Lung (tissue), 12 donors: Measurements from ENCODE around the gene FZR1. TPM values are rescaled to one million over a fixed set of nuclear protein-coding genes. Genes with fewer than 3 reads are reported as not detected.

Experiments used
- ATAC-seq: fragments of 200-7000 bp; cut with Tn5 transposase; one replicate; pipeline ENCODE4 v1.9.1; 2020; ENCODE audit warnings: moderate number of reproducible peaks; ENCODE audit not compliant: insufficient read depth, low FRiP score
- DNase-seq, 3 donors: peaks; one replicate each; pipeline ENCODE4 v3.0.0-alpha.2; 2013 to 2017
- H3K27ac ChIP-seq, 2 donors: one replicate each; pipeline ENCODE4 v1.5.1; 2013; ENCODE audit warnings: mild to moderate bottlenecking in 2 of 2, moderate library complexity in 2 of 2, control low read depth in 1 of 2, inconsistent platforms in 1 of 2, low read depth in 1 of 2, low read length in 1 of 2
- H3K27me3 ChIP-seq, 3 donors: one replicate each; pipeline ENCODE4 v1.5.1; 2013; ENCODE audit warnings: low read length in 2 of 3; ENCODE audit not compliant: control insufficient read depth in 3 of 3, insufficient read depth in 3 of 3
- H3K36me3 ChIP-seq, 4 donors: one replicate each; pipeline ENCODE4 v1.5.1; 2013; ENCODE audit warnings: low read length in 4 of 4, mild to moderate bottlenecking in 1 of 4, moderate library complexity in 1 of 4; ENCODE audit not compliant: control insufficient read depth in 4 of 4, insufficient read depth in 4 of 4
- H3K4me1 ChIP-seq, 5 donors: one replicate each; pipeline ENCODE4 v1.5.1; 2013; ENCODE audit warnings: low read length in 5 of 5, mild to moderate bottlenecking in 2 of 5, moderate library complexity in 1 of 5; ENCODE audit not compliant: control insufficient read depth in 5 of 5, insufficient read depth in 5 of 5
- H3K4me3 ChIP-seq: one replicate; pipeline ENCODE4 v1.5.1; 2013; ENCODE audit warnings: mild to moderate bottlenecking, control low read depth, moderate library complexity
- H3K9ac ChIP-seq, 2 donors: one replicate each; pipeline ENCODE4 v1.5.1; 2013; ENCODE audit warnings: low read length in 2 of 2, control low read depth in 1 of 2; ENCODE audit not compliant: insufficient read depth in 1 of 2
- H3K9me3 ChIP-seq, 4 donors: one replicate each; pipeline ENCODE4 v1.5.1; 2013; ENCODE audit warnings: low read length in 3 of 4, mild to moderate bottlenecking in 1 of 4, moderate library complexity in 1 of 4; ENCODE audit not compliant: control insufficient read depth in 4 of 4, insufficient read depth in 3 of 4
- CTCF ChIP-seq: IDR thresholded peaks from 2 replicates; pipeline ENCODE4 v1.5.1; 2012; ENCODE audit warnings: mild to moderate bottlenecking; ENCODE audit errors: control extremely low read depth, extremely low read depth
- WGBS, 2 donors: extraction: QIAGEN DNeasy Blood & Tissue Kit; methylation state at CpG; one replicate each; pipeline ENCODE4 v1.1.7; 2013; 5-methylcytosine and 5-hydroxymethylcytosine counted together
- polyA plus RNA-seq, 2 donors: library from polyadenylated mRNA; stranded (reverse); fragments of 200-250 nt; gene quantifications; one replicate each; pipeline ENCODE4 v1.2.1, GENCODE V29; 2013
- total RNA-seq, 2 donors: library from RNA; depleted of rRNA in 1 of 2; stranded (reverse); fragments of >200 nt in 1 of 2; gene quantifications; one replicate each; pipeline ENCODE4 v1.2.1, GENCODE V29; 2014 to 2021
- donor health status: control.
- donor health status: control.
- donor health status: Bipolar disorder and iron deficiency.
- donor health status: healthy.
- donor health status: DM: yes; HTN: yes; CAD: no.

Gene FZR1
- total and polyA plus RNA-seq, 4 donors = 20.0 to 45.8 (median 28.3) TPM

DNA sequence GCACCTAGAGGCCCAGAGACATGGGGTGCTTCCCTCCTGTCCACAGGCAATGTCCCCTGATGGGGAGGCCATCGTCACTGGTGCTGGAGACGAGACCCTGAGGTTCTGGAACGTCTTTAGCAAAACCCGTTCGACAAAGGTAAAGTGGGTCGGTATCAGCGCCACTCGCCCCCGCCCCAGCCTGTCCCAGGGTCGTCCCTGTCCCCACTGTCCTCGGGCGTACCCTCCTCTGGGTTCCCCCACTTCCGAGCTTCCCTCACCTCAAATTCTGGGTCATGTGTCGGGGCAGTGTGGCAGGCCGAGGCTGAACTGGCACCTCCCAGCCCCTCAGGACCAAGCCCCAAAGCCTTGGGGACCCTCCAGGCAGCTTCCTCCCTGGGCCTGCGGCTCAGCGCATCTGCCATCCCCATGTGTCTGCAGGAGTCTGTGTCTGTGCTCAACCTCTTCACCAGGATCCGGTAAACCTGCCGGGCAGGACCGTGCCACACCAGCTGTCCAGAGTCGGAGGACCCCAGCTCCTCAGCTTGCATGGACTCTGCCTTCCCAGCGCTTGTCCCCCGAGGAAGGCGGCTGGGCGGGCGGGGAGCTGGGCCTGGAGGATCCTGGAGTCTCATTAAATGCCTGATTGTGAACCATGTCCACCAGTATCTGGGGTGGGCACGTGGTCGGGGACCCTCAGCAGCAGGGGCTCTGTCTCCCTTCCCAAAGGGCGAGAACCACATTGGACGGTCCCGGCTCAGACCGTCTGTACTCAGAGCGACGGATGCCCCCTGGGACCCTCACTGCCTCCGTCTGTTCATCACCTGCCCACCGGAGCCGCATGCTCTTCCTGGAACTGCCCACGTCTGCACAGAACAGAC is 28.5 kb downstream of the FZR1 start:
- DNase-seq (no peak), ATAC-seq (no peak)
- Histone ChIP-seq H3K4me3 (no peak overlapping the region), H3K4me1 (peaks cover 0 to 11% (median 0%) of the 10 kb centered on the region in 5 donors), H3K27me3 (no peaks in the 10 kb centered on the region), H3K9me3 (no peaks in the 10 kb centered on the region), H3K27ac (no peak overlapping the region), H3K36me3 (peaks cover 3 to 75% (median 21%) of the 10 kb centered on the region in 4 donors), H3K9ac (no peak overlapping the region)
- no peak for TF ChIP-seq CTCF
- 93 to 95% methylated on average over 38 of the region's 38 CpGs for WGBS, 2 donors

GRCh38 chr19:3535235-3535535 is 29.1 kb downstream of the FZR1 start:
- TF ChIP-seq CTCF = no peak
- DNase-seq (no peak), ATAC-seq (no peak)
- Histone ChIP-seq H3K27me3 (no peaks in the 10 kb centered on the region), H3K4me3 (no peak overlapping the region), H3K36me3 (peaks cover 3 to 75% (median 22%) of the 10 kb centered on the region in 4 donors), H3K4me1 (peaks cover 0 to 11% (median 0%) of the 10 kb centered on the region in 5 donors), H3K27ac (no peak overlapping the region), H3K9ac (no peak overlapping the region), H3K9me3 (no peaks in the 10 kb centered on the region)
- WGBS, 2 donors = 94% methylated on average over 9 of the region's 9 CpGs

DNA sequence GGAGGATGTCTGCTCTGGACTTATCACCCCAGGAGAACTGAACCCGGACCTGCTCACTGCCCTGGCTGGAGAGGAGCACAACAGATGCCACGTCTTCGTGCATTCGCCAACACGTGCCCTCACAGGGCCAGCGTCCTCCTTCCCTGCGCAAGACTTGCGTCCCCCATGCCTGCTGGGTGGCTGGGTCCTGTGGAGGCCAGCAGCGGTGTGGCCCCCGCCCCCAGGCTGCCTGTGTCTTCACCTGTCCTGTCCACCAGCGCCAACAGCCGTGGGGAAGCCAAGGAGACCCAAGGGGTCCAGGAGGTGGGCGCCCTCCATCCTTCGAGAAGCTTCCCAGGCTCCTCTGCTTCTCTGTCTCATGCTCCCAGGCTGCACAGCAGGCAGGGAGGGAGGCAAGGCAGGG is 29.5 kb downstream of the FZR1 start:
- Histone ChIP-seq H3K4me3 (no peak overlapping the region), H3K27me3 (no peaks in the 10 kb centered on the region), H3K36me3 (peaks cover 2 to 72% (median 21%) of the 10 kb centered on the region in 4 donors), H3K9me3 (no peaks in the 10 kb centered on the region), H3K27ac (no peak overlapping the region), H3K9ac (no peak overlapping the region), H3K4me1 (peaks cover 0 to 11% (median 0%) of the 10 kb centered on the region in 5 donors)
- WGBS, 2 donors = 94 to 97% methylated on average over 14 of the region's 14 CpGs
- ATAC-seq (no peak), DNase-seq (no peak)
- TF ChIP-seq CTCF = no peak
